Activated T-cell treated with anti-CD3 and anti-CD28 coated beads, Interleukin-2, amount 50 U/mL, for 4 hours (primary cell): Measurements from ENCODE around the gene LUC7L2. TPM values are rescaled to one million over a fixed set of nuclear protein-coding genes. Genes with fewer than 3 reads are reported as not detected.
"Not testable (repeated sequence)": the region's sequence is repeated elsewhere in the genome, so short reads cannot be mapped to it uniquely, and the experiment has no call there.

ENCODE experiments used
- ATAC-seq, 2 donors: fragments of 200-7000 bp; cut with Tn5 transposase; one replicate each; pipeline ENCODE4 v1.10.0; 2021
- DNase-seq: peaks from one replicate; pipeline ENCODE4 v3.0.0-alpha.2; 2020
- H3K27me3 Mint-ChIP-seq: one replicate; pipeline ENCODE4 v1.8.0; 2021; ENCODE audit warnings: low read depth, mixed read lengths
- H3K36me3 Mint-ChIP-seq: one replicate; pipeline ENCODE4 v1.8.0; 2022; ENCODE audit warnings: mixed read lengths; ENCODE audit not compliant: insufficient read depth
- H3K4me1 Mint-ChIP-seq: one replicate; pipeline ENCODE4 v1.8.0; 2021; ENCODE audit warnings: low read depth, mixed read lengths
- H3K4me3 Mint-ChIP-seq: one replicate; pipeline ENCODE4 v1.8.0; 2021; ENCODE audit warnings: mild to moderate bottlenecking, moderate library complexity, mixed read lengths
- H3K9me3 Mint-ChIP-seq: one replicate; pipeline ENCODE4 v1.8.0; 2021; ENCODE audit warnings: mixed read lengths
- total RNA-seq, 3 donors: library from RNA; stranded (reverse); gene quantifications; one replicate each; pipeline ENCODE4 v1.2.1, GENCODE V29; 2021

The LUC7L2 gene
- total RNA-seq, 3 donors from 2014 or later = 198 to 214 (median 207) TPM

DNA sequence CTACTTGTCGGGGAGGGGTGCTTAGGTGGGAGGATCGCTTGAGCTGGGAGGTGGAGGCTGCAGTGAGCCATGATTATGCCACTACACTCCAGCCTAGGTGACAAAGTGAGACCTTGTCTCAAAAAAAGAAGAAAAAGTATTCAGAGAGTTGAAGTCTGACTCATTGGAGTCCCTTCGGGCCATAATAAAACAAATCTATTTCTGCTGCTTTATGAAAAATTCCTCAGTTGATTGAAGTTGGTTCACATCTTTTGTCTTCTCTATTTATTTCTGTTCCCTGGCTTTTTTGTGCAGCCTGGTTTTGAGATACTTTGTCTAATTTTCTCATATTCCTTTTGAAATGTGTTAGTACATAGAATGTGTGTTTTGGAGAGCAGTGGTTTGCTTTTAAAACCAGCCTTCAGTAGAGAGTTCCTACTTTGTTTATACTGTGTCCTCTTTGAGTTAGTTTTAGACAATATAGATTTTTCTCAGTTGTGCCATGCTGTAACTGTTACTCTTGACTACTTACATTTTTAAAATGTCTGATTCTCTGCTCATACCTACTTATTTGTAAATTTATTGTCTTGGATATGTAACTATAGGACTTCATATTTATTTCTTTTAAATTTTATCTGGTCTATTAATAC, 36.7 kb downstream of the LUC7L2 start:
- ATAC-seq (no peak), DNase-seq (no peak)
- H3K4me1 Mint-ChIP-seq = peaks cover 35% of the 10 kb centered on the region
- peaks cover 34% of the 10 kb centered on the region for H3K36me3 Mint-ChIP-seq
- no peaks in the 10 kb centered on the region for H3K27me3 Mint-ChIP-seq
- no peak overlapping the region for H3K4me3 Mint-ChIP-seq
- H3K9me3 Mint-ChIP-seq = no peaks in the 10 kb centered on the region

DNA sequence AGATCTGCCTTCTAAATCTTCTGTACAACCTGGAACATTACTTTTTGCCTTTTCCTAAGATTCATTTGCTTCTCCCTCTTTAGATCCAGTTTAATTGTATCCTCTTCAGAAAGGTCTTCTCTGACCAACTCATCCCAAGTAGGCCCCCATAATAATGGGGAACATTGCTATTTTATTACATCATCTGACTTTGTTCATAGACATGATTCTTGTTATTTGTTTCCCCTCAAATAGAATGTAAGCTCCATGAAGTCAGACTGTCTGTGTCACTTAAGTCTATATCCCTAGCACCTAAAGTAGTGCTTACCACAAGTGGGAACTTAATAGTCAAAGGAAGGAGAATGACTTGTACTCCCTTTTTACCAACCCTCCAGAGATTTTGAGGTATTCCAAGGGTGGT, 37.5 kb downstream of the LUC7L2 start:
- no peak overlapping the region for H3K4me3 Mint-ChIP-seq
- no peaks in the 10 kb centered on the region for H3K27me3 Mint-ChIP-seq
- H3K36me3 Mint-ChIP-seq = peaks cover 35% of the 10 kb centered on the region
- H3K4me1 Mint-ChIP-seq = peaks cover 35% of the 10 kb centered on the region
- DNase-seq = no peak
- no peak for ATAC-seq
- H3K9me3 Mint-ChIP-seq = no peaks in the 10 kb centered on the region

DNA sequence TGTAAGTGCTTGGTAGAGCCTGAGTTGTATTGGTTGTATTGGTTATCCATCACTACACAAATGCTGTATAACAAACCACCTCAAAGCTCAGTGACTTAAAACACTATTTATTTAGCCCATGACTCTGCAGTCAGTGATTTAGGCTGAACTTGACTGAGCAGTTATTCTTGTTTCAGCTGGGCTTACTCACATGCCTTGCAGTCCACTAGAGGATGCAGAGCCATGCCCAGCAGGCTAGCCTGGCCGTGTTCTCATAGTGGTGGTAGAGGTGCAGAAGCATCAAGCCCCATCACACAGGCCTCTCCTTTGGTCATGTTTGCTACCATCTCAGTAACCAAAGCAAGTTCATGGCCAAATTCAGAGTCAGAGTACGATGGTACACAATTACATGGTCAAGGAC, 43.9 kb downstream of the LUC7L2 start:
- ATAC-seq (no peak), DNase-seq (no peak)
- Mint-ChIP-seq H3K9me3 (no peaks in the 10 kb centered on the region), H3K4me3 (no peak overlapping the region), H3K4me1 (no peaks in the 10 kb centered on the region), H3K36me3 (peaks cover 40% of the 10 kb centered on the region), H3K27me3 (no peaks in the 10 kb centered on the region)

DNA sequence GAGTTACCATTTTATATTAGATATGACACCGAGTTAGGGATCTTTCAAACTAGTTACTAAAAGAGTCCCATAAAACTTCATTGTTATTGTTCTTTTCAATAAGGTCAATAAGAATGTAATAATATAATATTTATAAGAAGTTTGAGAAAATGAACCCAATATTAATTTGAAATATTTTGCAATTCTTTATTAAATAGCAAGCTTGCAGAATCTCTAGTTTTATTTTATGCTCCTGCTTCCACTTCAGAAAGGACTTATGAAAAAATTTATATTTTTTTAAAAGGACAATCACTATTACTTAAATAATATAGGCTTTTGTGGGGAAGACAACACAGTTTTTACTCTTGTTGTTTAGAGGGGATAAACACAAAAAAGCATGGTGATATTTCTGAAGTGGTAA, 47.9 kb downstream of the LUC7L2 start:
- H3K27me3 Mint-ChIP-seq = no peaks in the 10 kb centered on the region
- ATAC-seq (no peak), DNase-seq (no peak)
- H3K4me3 Mint-ChIP-seq = no peak overlapping the region
- H3K36me3 Mint-ChIP-seq = peaks cover 43% of the 10 kb centered on the region
- H3K9me3 Mint-ChIP-seq = no peaks in the 10 kb centered on the region
- peaks cover 2% of the 10 kb centered on the region for H3K4me1 Mint-ChIP-seq

DNA sequence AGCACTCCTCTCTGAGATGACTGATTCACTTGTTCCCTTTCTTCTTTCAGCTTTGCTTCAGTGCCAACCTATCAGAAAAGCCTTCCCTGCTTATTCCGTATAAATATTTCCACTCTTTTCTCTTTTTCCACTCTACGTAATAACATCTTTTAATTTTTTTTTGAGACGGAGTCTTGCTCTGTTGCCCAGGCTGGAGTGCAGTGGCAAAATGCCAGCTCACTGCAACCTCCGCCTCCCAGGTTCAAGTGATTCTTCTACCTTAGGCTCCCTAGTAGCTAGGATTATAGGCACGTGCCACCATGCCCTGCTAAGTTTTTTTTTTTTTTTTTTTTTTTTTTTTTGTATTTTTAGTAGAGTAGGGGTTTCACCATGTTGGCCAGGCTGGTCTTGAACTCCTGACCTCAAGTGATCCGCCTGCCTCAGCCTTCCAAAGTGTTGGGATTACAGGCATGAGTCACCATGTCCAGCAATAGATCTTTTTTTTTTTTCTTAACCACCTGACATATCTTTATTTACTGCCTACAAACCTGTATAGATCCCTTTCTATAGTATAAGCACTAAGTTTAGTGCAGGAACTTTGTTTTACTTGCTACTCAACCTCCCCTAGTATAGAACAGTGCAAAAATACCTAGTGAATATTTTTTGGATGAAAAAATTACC, 55.2 kb downstream of the LUC7L2 start:
- H3K4me1 Mint-ChIP-seq, H3K4me3 Mint-ChIP-seq, DNase-seq, H3K9me3 Mint-ChIP-seq, ATAC-seq, H3K27me3 Mint-ChIP-seq: not testable (repeated sequence)
- H3K36me3 Mint-ChIP-seq = peaks cover 47% of the 10 kb centered on the region

DNA sequence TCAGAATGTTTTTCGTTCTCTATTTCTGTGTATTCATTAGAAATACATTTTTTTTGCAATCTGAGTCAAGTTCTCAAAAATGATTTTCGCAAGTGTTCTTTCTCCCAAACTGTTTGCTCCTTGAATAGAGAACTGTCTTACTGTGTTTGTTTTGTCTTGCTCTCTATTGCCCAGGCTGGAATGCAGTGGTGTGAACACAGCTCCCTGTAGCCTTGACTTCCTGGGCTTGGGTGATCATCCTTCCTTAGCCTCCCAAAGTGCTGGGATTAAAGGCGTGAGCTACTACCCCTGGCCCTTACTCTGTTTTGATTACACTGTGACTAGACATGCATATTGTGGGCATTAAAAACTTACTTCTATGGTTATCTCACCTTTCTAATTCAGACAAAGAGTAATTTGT, 56.7 kb downstream of the LUC7L2 start:
- ATAC-seq (no peak), DNase-seq (no peak)
- peaks cover 47% of the 10 kb centered on the region for H3K36me3 Mint-ChIP-seq
- H3K27me3 Mint-ChIP-seq = no peaks in the 10 kb centered on the region
- H3K4me1 Mint-ChIP-seq = no peaks in the 10 kb centered on the region
- no peak overlapping the region for H3K4me3 Mint-ChIP-seq
- no peaks in the 10 kb centered on the region for H3K9me3 Mint-ChIP-seq

DNA sequence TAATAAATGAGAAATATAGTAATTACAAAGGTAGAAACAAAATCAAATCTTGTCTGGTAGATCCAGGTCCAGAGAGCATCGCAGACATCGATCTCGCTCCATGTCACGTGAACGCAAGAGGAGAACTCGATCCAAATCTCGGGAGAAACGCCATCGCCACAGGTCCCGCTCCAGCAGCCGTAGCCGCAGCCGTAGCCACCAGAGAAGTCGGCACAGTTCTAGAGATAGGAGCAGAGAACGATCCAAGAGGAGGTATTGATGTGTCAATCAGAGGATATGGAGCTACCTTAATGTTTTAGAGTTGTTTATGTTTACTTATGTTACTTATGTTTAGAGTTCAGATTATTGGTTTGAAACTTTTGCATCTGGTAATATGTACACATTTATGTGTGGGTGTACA, 57.8 kb downstream of the LUC7L2 start:
- ATAC-seq = no peak
- Mint-ChIP-seq H3K4me1 (no peaks in the 10 kb centered on the region), H3K9me3 (no peaks in the 10 kb centered on the region), H3K27me3 (no peaks in the 10 kb centered on the region), H3K36me3 (peaks cover 47% of the 10 kb centered on the region), H3K4me3 (no peak overlapping the region)
- DNase-seq = no peak

DNA sequence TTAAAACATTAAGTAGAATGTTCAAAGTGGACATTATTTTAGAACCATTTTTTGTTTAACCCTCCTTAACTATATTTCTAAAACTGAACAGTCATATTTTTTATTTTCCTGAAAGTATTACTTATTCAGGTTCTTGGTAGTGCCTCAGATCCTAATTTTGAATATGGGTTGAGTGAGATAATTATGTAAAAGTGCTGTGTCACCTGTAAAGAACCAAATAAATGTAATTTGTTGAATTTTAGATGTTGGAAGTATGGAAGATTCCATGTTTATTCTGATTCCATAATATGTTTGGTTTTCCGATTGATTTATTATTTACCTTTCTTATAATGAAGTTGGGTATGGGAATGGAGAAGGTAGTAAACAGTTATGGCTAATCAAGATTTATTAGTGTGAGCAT, 61.4 kb downstream of the LUC7L2 start:
- no peak for DNase-seq
- Mint-ChIP-seq H3K36me3 (peaks cover 36% of the 10 kb centered on the region), H3K27me3 (no peaks in the 10 kb centered on the region), H3K4me1 (no peaks in the 10 kb centered on the region), H3K9me3 (no peaks in the 10 kb centered on the region), H3K4me3 (no peak overlapping the region)
- ATAC-seq = no peak

DNA sequence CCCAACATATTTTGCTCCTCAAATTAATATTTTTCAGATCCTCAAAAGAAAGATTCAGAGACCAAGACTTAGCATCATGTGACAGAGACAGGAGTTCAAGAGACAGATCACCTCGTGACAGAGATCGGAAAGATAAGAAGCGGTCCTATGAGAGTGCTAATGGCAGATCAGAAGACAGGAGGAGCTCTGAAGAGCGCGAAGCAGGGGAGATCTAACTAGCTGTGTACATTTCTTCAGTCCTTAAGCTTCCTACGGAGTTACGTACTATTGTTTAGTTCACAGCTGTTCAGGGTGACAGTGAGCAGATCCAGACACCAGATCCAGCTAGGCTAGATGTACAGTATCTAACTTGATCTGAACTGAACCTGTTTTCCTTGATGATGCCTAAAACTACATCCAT, 62.4 kb downstream of the LUC7L2 start:
- no peaks in the 10 kb centered on the region for H3K9me3 Mint-ChIP-seq
- no peak overlapping the region for H3K4me3 Mint-ChIP-seq
- no peaks in the 10 kb centered on the region for H3K4me1 Mint-ChIP-seq
- H3K27me3 Mint-ChIP-seq = no peaks in the 10 kb centered on the region
- no peak for ATAC-seq
- DNase-seq = no peak
- peaks cover 28% of the 10 kb centered on the region for H3K36me3 Mint-ChIP-seq

DNA sequence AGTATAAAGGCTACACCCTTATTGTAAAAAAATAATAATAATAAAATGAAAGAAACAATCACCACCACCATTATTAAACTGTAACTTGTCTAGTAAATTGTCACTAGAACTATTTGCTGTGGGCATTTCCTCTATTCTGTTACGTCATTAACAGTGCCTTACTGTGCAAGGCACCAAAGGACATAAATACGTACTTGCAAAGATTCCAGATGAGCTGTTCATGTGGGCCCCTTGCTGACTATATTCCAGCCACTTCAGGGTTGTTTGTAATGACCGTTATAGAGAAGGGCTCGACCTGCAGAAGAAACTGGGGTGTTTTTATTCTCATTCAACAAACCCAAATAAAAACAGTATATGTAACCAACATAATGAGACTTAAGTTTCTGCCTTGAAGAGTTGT, 63.4 kb downstream of the LUC7L2 start:
- Mint-ChIP-seq H3K27me3 (no peaks in the 10 kb centered on the region), H3K36me3 (peaks cover 24% of the 10 kb centered on the region)

DNA sequence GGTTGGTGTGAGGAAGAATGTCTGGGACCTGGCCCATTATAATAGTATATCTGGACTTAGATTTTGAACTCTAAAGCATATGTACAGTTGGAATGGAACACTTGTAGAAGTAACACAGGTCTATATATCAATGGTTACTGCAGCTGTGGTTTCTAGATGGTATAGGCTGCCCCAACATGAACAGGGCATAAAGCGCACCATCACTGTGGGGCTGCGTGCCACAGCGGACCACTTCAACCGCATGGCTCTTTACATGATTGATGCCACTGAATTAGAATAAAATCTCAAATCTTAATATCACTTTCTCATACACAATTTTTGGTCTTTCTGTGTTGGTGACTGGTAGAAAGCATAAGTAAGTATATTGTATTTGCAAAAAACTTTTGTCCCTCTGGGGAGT, 64.3 kb downstream of the LUC7L2 start:
- H3K4me3 Mint-ChIP-seq = no peak overlapping the region
- no peaks in the 10 kb centered on the region for H3K9me3 Mint-ChIP-seq
- H3K36me3 Mint-ChIP-seq = peaks cover 29% of the 10 kb centered on the region
- H3K27me3 Mint-ChIP-seq = no peaks in the 10 kb centered on the region
- ATAC-seq (no peak), DNase-seq (no peak)
- H3K4me1 Mint-ChIP-seq = no peaks in the 10 kb centered on the region

More for the DNA sequence above, 63.4 kb downstream of the LUC7L2 start:
- DNase-seq = no peak
- H3K9me3 Mint-ChIP-seq = no peaks in the 10 kb centered on the region
- no peaks in the 10 kb centered on the region for H3K4me1 Mint-ChIP-seq
- no peak for ATAC-seq
- no peak overlapping the region for H3K4me3 Mint-ChIP-seq

DNA sequence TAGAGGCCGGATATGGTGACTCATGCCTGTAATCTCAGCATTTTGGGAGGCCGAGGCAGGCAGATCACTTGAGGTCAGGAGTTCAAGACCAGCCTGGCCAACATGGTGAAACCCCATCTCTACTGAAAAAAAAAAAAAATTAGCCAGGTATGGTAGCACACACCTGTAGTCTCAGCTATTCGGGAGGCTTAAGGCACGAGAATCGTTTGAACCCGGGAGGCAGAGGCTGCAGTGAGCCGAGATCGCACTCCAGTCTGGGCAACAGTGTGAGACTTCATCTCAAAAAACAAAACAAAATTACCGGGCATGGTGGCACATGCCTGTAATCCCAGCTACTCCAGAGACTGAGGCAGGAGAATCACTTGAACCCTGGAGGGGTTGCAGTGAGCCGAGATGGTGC, 66.0 kb downstream of the LUC7L2 start:
- not testable (repeated sequence) for H3K9me3 Mint-ChIP-seq, H3K27me3 Mint-ChIP-seq, H3K4me3 Mint-ChIP-seq, H3K4me1 Mint-ChIP-seq, ATAC-seq, DNase-seq
- peaks cover 22% of the 10 kb centered on the region for H3K36me3 Mint-ChIP-seq

DNA sequence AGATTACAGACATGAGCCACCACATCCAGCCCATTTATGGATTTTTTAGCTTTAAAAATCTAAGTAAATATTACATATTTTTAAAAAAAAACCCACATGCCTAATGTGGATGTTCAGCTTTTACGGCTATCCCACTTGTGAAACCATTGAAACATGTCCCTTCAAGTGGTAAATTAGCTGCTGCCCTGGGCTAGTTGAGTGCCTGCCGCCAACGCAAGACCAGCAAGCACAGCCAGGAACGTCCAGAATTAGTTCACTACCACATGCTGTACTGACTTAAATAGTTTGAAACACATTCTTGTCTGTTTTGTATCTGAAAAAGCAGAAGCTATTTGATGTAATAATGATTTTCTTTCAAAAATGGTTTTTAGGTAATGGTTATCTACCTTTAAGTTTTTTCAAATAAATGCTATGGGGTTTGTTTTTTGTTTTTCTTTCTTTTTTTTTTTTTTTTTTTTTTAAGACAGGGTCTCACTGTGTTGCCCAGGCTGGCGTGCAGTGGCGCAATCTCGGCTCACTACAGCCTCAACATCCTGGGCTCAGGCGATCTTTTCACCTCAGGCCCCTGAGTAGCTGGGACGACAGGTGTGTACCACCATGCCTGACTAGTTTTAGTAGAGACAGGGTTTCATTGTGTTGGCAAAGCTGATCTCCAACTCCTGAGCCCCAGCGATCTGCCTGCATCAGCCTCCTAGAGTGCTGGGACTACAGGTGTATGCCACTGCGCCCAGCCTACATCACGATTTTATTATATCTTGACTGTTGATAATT, 66.7 kb downstream of the LUC7L2 start:
- DNase-seq (no peak), ATAC-seq (no peak)
- Mint-ChIP-seq H3K27me3 (no peaks in the 10 kb centered on the region), H3K4me3 (no peak overlapping the region), H3K4me1 (no peaks in the 10 kb centered on the region), H3K9me3 (no peaks in the 10 kb centered on the region), H3K36me3 (peaks cover 19% of the 10 kb centered on the region)

DNA sequence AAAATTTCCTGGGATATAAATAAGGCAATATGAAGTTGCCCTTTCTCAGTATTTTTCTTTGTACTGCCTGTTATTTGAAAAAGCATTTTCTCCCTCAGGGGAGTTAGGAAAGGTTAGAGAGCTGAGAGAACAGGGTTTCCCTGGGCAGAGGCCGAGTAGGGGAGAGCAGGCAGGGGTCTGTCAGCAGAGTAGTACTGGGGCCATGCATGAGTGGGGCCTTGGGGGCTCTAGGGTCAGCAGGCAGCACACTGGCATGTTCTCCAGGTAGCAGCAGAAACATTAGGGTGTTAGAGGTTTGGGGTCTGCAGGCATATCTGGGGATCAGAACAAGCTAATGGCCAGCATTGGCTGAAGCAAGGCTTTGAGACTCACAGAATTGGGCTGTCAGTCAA, 67.3 kb downstream of the LUC7L2 start:
- H3K4me1 Mint-ChIP-seq = no peaks in the 10 kb centered on the region
- ATAC-seq (no peak), DNase-seq (no peak)
- H3K27me3 Mint-ChIP-seq = no peaks in the 10 kb centered on the region
- no peaks in the 10 kb centered on the region for H3K9me3 Mint-ChIP-seq
- H3K4me3 Mint-ChIP-seq = no peak overlapping the region
- H3K36me3 Mint-ChIP-seq = peaks cover 16% of the 10 kb centered on the region

DNA sequence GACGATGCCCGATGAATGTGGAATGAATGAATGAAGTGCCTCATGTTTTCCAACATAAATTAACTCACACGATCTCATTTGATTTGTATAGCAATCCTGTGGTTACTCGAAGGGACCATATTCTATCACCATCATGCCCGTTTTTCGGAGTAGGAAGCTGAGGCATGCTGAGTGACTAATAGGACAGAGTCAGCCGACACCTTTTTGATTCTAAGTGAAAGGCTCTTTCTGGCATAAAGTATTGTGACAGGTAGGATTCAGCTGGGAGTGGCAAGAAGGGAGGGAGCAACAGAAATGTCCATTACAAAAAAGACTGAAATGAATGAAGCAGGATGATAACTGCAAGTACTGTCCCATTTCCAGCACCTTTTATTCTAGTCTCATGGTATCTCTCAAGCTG, 68.1 kb downstream of the LUC7L2 start:
- no peaks in the 10 kb centered on the region for H3K4me1 Mint-ChIP-seq
- H3K4me3 Mint-ChIP-seq = no peak overlapping the region
- H3K27me3 Mint-ChIP-seq = no peaks in the 10 kb centered on the region
- ATAC-seq = no peak
- H3K9me3 Mint-ChIP-seq = no peaks in the 10 kb centered on the region
- no peak for DNase-seq
- H3K36me3 Mint-ChIP-seq = peaks cover 12% of the 10 kb centered on the region
